ENCODE measurements around the gene GPR32.
A peak's percentile ranks its signal among the peaks of the same experiment; 100 is the strongest.
"Not testable (repeated sequence)": the region's sequence is repeated elsewhere in the genome, so short reads cannot be mapped to it uniquely, and the experiment has no call there.

GPR32 gene, protein sequence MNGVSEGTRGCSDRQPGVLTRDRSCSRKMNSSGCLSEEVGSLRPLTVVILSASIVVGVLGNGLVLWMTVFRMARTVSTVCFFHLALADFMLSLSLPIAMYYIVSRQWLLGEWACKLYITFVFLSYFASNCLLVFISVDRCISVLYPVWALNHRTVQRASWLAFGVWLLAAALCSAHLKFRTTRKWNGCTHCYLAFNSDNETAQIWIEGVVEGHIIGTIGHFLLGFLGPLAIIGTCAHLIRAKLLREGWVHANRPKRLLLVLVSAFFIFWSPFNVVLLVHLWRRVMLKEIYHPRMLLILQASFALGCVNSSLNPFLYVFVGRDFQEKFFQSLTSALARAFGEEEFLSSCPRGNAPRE

DNA sequence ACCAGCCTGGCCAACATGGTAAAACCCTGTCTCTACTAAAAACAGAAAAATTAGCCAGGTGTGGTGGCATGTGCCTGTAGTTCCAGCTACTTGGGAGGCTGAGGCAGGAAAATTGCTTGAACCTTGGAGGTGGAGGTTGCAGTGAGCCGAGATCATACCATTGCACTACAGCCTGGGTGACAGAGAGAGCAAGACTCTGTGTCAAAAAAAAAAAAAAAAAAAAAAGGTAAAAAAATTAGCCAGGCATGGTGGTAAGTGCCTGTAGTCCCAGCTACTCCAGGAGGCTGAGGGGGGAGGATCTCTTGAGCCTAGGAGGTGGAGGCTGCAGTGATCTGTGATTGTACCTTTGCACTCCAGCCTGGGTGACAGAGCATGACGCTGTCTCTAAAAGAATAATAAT lies at the start of gene GPR32:
TSS of gene GPR32 (plus strand) at position 301 of the 400 bp plus-strand sequence. CDS start 137 bp downstream, outside the sequence.
- DNase-seq (ENCODE audit: low read depth in 3 of 3), result not testable (repeated sequence)

DNA sequence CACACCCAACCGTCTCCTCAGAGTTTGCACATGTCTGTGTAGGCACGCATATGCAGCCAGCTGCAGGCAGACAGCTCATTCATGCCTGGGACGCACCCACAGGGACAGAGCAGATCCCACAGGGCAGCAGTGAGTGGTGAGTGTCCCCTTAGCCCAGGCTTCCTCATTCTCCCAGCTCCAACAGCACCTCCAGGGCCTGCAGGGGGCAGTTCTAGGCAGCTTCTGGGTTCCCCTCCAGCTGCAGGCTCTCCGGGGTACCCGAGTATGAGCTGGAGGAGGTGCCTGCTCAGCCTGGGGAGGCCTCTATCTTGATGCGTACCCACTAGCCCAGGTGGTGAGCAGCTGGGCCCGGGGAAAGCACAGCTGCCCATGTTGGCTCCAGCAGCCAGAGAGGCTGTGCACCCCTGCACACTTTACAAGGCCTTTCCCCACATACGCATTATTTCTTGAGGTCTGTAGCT lies 49.3 kb upstream of the GPR32 start:
- DNase-seq (ENCODE audit: low read depth in 3 of 3), result no peak

DNA sequence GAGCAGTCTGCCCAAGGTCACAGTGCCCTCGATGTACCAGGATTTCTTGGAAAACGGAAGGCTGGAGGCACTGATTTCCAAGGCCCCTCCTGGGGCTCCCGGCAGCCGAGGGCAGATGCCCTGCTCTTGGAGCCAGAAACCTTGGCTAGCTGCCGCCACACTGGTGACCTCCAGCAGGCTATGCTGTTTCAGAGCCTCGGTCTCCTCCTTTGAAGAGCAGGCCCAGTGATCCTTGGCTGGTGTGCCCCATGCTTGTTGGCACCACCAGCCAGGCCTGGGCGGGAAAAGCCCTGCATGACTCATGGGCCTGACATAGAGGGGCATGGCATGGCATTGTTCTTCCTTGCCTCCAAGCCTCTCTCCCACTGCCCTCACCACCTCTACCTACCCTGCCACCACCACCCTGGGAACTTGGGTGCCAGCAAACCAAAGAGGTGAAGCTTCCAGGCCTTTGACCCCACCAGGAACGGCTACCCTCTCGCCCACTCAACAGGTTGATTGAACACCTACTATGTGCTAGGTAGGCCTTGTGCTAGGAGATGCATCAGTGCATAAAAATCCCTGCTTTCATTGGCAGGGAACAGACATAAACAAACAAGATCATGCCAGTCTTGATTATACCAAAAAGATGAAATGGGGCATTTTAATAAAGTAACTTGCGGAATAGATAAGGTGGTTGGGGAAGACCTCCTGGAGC lies 48.7 kb upstream of the GPR32 start:
- DNase-seq (ENCODE audit: low read depth in 3 of 3), result no peak

DNA sequence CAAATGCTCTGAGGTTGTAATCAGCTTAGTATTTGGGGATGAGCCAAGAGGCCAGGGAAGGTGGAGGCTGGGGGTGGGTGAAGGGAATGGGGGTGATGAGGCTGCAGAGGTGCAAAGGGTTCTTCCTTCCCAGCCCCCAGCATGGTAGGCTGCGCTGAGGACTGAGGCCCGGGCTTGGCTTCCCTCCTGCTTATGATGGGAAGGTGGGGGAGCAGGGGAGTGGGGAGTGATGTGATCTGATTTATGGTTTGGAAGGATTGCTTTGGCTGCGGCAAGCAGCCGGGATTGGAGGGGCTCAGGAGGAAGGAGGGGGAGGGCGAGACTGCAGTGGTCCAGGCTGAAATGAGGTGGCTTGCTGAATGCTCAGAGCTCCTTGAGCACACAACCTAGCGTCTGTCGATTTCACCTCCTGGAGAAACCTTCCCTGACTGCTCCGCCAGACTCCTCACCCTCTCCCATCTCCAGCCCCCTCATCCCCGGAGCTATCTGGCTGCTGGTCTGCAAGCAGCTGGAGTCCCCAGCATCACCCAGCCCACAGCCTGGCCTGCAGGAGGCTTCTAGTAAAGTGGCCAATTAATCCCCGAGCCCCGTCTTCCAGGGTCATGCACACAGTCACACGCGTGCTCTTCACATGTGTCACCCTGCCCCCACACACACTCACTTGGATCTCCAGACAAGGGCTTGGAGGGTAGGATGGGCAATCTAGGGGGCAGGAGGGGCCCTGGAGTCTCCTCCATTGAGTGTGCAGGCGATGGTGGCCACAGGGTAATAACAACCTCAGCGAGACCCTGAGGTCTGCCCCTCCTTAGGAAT lies 47.9 kb upstream of the GPR32 start:
- DNase-seq (ENCODE audit: low read depth in 3 of 3), result no peak

DNA sequence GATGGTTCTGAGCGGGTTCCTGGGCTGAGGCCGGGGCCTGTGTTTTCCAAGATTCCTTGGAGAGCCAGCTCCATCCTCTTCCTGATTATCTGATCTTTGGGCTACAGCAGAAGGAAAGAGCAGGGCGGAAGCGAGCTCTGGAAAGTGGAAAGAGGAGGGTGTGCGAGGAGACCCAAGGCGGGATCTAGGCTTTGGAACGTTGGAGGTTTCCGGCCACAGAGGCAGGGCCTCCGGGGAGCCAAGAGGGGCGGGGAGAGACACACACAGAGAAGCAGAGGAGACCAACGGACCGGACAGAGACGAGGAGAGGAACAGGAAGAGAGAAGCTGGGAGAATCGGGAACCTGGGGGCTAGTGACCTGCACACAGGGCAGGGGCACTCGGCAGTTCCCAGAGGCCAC lies 47.2 kb upstream of the GPR32 start, which contains the start of gene CLEC11A:
TSS of gene CLEC11A (plus strand) at position 296 of the 400 bp plus-strand sequence. CDS start 162 bp downstream, outside the sequence.
- no peak for DNase-seq (ENCODE audit: low read depth in 3 of 3)

DNA sequence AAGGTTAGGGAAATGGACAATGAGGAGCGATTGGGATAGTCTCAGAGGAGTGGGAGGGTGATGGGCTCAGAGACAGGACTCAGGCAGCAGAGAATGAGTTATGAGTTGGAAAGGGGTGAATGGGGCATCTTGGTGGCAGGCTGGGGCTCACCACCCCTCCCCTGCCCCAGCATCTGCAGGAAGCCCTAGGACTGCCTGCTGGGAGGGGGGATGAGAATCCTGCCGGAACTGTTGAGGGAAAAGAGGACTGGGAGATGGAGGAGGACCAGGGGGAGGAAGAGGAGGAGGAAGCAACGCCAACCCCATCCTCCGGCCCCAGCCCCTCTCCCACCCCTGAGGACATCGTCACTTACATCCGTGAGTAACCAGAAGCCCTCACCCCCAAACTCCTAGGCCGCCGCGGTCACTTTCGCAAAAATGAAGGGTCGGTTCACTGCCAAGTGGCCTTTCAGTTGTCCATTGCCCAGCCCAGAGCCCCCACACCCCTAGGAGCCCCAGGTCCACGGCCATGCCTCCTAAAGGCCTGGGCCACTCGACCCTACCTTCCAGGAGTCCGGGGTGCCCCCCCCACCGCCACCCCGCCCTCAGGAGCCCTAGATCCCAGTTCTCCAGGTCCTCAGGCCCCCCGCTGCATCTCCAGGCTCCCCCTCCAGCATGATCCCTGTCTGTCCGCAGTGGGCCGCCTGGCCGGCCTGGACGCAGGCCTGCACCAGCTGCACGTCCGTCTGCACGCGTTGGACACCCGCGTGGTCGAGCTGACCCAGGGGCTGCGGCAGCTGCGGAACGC lies 46.3 kb upstream of the GPR32 start:
- DNase-seq (ENCODE audit: low read depth in 3 of 3), result no peak

DNA sequence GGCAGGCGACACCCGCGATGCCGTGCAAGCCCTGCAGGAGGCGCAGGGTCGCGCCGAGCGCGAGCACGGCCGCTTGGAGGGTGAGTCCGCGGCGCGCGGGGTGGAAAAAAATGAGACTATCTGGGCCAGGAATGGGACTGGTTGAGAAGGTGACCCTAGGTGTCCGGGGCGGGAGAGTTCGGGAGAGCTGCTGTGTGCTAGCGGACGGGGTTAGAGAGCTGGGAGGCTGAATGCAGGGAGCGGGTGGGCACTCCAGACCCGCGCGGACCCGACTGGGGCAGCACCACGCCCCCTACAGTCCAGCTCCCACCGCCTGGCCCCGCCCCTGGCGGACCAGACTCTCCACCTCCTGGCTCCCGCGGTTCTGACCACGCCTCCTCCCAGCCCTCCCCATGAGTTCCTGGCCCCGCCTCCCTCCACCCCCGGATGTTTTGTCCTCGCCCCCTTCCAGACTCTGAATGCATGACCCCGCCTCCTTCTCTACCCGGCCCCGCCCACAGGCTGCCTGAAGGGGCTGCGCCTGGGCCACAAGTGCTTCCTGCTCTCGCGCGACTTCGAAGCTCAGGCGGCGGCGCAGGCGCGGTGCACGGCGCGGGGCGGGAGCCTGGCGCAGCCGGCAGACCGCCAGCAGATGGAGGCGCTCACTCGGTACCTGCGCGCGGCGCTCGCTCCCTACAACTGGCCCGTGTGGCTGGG lies 45.6 kb upstream of the GPR32 start:
- peak; percentile 76 to 89 (median 77) for DNase-seq (ENCODE audit: low read depth in 3 of 3)

DNA sequence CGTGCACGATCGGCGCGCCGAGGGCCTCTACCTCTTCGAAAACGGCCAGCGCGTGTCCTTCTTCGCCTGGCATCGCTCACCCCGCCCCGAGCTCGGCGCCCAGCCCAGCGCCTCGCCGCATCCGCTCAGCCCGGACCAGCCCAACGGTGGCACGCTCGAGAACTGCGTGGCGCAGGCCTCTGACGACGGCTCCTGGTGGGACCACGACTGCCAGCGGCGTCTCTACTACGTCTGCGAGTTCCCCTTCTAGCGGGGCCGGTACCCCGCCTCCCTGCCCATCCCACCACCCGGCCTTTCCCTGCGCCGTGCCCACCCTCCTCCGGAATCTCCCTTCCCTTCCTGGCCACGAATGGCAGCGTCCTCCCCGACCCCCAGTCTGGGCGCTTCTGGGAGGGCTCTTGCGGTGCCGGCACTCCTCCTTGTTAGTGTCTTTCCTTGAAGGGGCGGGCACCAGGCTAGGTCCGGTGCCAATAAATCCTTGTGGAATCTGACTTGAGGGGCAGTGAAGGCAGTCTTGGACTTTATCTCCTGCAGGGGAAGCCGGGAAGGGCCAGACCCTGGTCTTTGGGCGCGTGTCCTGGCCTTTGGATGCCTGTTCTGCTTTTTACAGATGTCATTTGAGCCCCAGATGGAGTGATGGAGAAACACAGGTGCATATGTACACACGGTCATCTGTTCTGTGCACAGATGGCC lies 44.9 kb upstream of the GPR32 start:
- DNase-seq (ENCODE audit: low read depth in 3 of 3), result no peak

DNA sequence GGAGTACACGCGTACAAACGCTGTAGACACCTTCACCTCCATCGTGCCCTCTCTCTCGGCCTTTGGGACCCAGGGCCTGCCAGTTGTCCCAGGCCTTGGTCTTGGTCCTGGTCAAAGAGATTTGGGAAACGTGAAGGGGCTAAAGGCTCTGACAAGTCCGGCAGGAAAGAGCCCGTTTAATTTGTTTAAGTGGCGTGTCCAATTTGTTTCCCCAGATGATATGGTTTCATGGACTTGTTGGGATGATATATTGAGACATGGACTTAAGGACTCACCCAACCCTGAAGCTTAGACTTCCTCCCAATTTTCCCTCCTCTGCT lies 44.4 kb upstream of the GPR32 start:
- no peak for DNase-seq (ENCODE audit: low read depth in 3 of 3)

DNA sequence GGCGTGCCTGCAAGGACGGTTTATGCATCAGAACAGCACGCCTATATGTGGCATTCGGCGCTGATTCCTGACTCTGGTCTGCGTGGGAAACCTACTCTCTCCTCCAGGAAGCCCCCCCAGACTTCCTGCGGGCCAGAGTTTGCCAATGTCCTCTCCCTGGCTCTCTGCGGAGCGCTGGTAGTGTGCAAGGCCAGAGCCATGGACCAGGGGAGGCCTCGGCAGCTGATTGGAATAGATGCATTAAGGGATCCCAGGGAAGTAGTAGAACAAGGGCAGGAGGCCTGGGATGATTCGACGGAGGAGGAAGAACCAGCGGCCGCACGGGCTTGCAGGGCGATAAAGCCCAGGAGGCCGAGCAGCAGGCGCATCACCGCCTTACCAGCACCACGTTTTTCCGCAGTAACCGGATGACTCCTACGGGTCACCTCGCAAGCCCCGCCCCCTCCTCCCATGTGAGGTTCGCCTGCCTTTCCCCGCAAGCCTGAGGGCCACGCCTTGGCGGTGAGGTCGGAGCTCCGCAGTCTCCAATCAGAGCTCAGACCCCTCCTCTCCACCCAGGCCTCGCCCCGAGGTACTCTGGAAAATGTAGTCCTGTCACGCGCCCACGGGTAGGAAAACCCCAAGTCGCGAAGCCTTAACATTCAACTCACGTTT lies 42.1 kb upstream of the GPR32 start:
- DNase-seq (ENCODE audit: low read depth in 3 of 3), result peak; percentile 27 to 58 (median 54)

DNA sequence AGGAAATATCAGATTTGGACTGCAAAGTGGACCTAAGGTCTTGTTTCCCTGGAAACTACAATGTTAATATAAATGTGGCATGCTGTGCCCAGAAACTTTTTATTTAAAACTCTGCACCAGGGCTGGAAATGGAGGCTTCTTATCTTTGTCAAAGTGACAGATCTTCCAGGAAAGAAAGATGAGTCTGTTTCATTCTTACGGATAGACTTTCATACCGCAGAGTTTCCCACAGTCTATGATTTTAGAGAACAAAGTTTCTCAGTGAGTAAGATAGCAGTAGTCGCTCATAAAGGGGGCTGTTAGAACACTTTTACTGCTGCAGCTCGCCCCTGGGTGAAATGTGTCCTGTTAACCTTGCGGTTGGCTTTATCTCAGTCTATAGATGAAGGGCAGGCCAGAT lies 40.4 kb upstream of the GPR32 start:
- no peak for DNase-seq (ENCODE audit: low read depth in 3 of 3)

DNA sequence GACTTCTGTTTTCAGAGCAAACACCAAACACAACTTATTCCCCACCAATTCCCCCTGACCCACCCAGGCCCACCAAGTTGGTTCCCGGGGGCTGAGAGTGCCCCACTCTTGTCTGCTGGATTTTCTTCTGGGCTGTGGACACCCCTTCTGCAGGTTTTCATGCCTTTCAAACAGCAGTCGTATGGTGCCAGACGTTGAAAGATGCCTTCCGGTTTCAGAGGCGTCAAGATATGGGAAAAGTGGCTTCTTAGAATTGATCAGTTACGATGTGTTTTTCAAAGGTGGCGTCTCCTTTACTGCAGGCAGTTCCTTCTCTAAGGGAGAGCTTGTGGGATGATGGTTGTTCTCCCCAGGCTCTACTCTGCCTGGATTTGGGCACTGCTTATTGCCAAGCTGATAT lies 34.4 kb upstream of the GPR32 start:
- no peak for DNase-seq (ENCODE audit: low read depth in 3 of 3)

DNA sequence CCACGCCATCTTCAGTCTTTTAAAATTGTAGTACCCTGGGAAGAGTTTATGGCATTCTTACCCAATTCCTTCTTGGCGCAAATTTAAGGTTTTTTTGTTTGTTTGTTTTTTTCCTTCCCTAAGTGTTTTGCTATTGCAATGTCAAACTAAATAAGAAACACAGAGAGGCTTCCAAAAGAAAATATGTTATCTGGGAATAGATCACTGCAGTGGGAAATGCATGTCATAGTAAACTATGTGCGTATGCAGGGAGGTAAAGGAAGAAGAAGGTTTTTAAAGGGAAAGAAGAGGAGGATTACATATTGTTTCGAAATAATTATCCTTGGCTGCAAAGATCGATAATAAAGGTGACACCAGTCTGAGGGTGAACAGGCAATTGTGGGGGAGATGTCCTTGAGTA lies 33.9 kb upstream of the GPR32 start:
- DNase-seq (ENCODE audit: low read depth in 3 of 3), result no peak

DNA sequence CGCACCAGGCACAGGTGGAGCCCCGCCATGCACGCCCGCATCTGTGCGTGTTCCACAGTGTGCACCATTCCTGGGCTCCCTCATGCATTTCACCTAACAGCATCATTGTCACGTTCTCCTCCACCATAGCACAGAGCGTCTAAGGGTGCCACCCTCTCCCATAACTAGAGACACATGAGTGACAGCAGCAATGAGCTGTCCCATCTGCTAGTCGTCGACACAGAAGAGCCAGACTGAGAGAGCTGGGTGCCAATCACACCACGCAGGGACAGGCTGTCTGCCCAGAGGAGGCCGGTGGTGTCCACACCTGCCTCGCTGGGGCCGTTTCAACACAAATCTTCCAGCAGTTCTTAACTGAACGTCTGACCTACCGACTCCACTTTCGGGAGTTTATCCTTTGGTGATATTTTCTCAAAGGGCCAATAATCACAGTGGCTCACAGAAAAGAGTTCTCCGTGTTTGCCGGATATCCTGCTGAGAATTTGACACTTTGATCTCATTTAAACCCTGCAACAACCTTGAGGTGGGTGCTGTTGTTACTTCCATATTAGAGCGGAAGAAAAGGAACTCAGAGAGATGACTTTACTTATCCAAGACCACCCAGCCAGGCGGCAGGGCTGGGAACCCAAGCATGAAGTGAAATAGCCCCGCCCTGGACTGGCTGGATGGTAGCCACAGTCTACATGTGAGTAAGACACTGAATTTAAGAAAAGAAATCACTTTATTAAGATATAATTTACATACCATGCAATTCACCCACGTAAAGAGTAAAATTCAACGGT lies 30.9 kb upstream of the GPR32 start:
- DNase-seq (ENCODE audit: low read depth in 3 of 3), result no peak

DNA sequence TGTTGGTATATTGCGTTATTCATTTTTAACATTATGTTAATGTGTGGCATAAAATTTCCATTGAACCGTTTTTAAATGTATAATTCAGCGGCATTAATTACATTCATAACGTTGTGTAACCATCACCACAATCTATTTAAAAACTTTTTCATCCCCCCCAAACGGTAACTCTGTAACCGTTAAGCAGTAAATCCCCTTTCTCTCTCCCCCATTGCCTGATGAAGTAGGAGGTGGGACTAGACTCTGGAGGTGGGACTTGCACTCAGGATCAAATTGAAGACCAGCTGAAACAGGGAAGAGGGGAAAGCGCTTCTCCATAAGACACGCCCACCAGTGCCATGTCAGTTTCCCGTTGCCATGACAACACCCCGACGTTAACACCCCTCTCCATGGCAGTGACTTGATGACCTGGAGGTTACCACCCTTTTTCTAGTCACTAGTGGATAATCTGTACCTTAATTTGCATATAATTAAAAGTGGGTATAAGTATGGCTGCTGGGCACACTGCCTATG lies 30.3 kb upstream of the GPR32 start:
- no peak for DNase-seq (ENCODE audit: low read depth in 3 of 3)

DNA sequence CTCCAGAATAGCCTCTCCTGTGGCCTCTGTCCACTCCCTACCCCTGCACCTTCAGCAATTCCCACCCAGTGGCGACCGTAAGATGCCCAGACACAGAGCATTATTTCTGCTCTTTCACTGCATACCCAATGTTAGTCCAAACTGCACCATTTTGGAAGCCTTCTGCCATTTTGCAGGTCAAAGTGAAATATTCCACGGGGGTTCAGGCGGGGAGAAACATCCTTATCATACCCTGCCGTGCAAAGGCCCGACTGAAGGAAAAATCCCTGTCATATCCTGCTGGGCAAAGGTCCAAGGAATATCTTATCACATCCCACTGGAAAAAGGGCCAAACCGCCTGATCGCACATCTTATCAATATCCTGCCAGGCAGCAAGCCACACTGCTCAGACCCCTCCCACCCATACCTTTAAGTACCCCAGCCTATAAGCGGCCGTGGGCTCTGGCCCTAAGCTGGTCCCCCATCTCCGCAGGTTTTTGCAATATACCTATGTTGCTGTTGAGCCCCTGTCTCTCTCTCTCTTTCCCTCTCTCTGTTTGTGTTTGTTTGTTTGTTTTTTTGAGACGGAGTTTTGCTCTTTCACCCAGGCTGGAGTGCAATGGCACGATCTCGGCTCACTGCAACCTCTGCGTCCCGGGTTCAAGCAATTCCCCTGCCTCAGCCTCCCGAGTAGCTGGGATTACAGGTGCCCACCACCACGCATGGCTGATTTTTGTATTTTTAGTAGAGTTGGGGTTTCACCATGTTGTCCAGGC lies 28.9 kb upstream of the GPR32 start:
- no peak for DNase-seq (ENCODE audit: low read depth in 3 of 3)

DNA sequence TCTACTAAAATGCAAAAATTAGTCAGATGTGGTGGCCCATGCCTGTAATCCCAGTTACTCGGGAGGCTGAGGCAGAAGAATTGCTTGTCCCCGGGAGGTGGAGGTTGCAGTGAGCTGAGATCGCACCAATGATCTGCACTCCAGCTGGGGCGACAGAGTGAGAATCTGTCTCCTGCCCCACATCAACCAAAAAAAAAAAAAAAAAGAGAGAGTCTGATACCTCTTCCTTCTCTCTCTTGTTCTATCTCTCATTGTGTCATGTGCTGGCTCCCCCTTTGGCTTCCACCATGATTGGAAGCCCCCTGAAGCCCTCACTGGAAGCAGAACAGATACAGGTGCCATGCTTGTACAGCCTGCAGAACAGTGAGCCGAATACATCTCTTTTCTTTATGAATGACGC lies 26.7 kb upstream of the GPR32 start:
- DNase-seq (ENCODE audit: low read depth in 3 of 3), result no peak

DNA sequence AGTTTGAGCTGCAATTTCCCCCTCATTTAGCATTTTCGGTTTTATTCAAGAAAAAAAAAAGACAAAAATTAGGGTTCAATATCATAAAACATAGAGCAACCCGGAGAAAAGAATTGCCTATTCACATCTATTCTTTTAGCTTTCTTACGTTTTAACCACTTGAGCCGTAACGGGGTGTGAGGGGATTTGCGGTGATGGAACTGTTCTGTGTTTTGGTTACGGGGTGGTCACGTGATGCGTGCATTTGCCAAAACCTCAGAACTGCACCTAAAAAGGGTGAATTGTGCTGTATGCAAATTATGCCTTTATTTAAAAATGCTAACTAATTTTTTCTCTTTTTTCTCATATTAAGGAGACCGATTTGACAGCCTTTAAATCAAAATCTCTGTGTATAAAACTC lies 25.0 kb upstream of the GPR32 start:
- DNase-seq (ENCODE audit: low read depth in 3 of 3), result no peak

Data from stimulated activated CD4-positive, alpha-beta T cell treated with anti-CD3 and anti-CD28 coated beads, TNF-alpha, amount 100 ng/mL, for 4 hours (primary cell).